Transverse colon (tissue), 4 donors: ENCODE results near the gene SHROOM3.

Experiments
- POLR2A ChIP-seq: fragments of 450-650 bp; IDR thresholded peaks from one replicate; pipeline ENCODE4 v1.6.1; 2016; ENCODE audit warnings: antibody characterized with exemption, mild to moderate bottlenecking, moderate library complexity
- POLR2AphosphoS5 ChIP-seq, 3 donors: sonication (generic); formaldehyde crosslinking; IDR thresholded peaks; one replicate each; pipeline ENCODE4 v1.6.1; 2016; ENCODE audit warnings: antibody characterized with exemption in 3 of 3
- TF ChIP-seq, protein P1 (sequence below), 5 experiments: fragments of 200-600 bp in 3 of 5; fragments of 450-650 bp in 2 of 5; sonication (generic) in 3 of 5; IDR thresholded peaks; 1 replicate in 2 of 5; 2 replicates in 3 of 5; pipeline ENCODE4 v1.5.1; 2016 to 2017; ENCODE audit warnings: antibody characterized with exemption in 5 of 5, inconsistent platforms in 3 of 5, mild to moderate bottlenecking in 2 of 5, moderate library complexity in 1 of 5

DNA sequence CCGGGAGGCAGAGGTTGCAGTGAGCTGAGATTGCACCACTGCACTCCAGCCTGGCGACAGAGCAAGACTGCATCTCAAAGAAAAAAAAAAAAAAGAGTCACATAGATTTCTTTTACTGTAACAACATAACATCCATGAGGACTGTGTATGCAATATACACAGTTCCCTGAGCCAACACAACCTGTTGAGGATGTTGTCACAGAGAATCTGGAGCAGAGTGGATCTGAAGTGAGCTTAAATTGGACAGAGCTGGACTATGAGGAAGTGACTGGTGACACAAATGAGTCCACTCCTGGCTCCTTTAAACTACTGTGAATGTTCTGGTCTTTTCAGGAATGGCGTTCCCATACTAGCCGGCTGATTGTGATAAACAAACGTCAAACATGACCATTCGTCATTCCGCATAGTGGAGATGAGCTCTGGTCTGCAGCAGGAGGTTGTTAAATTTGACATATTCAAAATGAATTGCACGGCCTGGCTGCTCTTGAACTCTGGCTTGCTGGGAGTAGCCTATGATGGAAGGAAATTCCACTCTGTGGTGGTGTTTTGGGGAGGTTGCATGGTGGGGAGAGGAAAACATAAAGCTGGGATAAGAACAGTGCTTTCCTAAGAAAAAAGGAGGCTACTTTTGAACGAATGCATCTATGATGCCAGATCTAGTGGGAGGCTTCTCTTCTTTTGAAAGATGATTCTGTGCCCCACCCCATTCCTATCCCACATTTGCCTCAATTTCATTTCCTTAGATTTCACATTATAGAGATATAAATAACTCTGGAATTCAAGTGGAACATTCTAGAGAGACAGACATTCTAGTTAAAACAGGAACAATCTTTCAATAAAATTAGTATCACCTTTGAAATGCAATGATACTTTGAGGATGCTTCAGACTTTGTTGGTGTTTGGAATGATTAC is 149.5 kb downstream of the SHROOM3 start:
- TF ChIP-seq POLR2A (no peak), POLR2AphosphoS5 (IDR thresholded peaks at IDR 0.05) (peak; percentile 41 to 62 (median 56))
- TF ChIP-seq, protein P1, sequence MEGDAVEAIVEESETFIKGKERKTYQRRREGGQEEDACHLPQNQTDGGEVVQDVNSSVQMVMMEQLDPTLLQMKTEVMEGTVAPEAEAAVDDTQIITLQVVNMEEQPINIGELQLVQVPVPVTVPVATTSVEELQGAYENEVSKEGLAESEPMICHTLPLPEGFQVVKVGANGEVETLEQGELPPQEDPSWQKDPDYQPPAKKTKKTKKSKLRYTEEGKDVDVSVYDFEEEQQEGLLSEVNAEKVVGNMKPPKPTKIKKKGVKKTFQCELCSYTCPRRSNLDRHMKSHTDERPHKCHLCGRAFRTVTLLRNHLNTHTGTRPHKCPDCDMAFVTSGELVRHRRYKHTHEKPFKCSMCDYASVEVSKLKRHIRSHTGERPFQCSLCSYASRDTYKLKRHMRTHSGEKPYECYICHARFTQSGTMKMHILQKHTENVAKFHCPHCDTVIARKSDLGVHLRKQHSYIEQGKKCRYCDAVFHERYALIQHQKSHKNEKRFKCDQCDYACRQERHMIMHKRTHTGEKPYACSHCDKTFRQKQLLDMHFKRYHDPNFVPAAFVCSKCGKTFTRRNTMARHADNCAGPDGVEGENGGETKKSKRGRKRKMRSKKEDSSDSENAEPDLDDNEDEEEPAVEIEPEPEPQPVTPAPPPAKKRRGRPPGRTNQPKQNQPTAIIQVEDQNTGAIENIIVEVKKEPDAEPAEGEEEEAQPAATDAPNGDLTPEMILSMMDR (IDR thresholded peaks at IDR 0.05), result no peak
